Measurements from ENCODE around the gene SYT9.
A peak's percentile ranks its signal among the peaks of the same experiment; 100 is the strongest.

The SYT9 gene

GRCh38 chr11:7437696-7438095, 186.0 kb downstream of the SYT9 start:
- no peak for TF ChIP-seq ZFP3 (CRISPR knock-in tag; IDR thresholded peaks at IDR 0.05)
- no peak for TF ChIP-seq ARNTL (CRISPR knock-in tag; IDR thresholded peaks at IDR 0.05; ENCODE audit: borderline replicate concordance, low read depth)
- TF ChIP-seq CSRNP3 (CRISPR knock-in tag; IDR thresholded peaks at IDR 0.05) = no peak
- TF ChIP-seq ESRRG (CRISPR knock-in tag; IDR thresholded peaks at IDR 0.05) = no peak
- no peak for TF ChIP-seq POU6F1 (CRISPR knock-in tag; IDR thresholded peaks at IDR 0.05; ENCODE audit: borderline replicate concordance, low read depth)
- TF ChIP-seq TCF4 (CRISPR knock-in tag; IDR thresholded peaks at IDR 0.05; ENCODE audit: borderline replicate concordance) = no peak
- no peak for TF ChIP-seq ZNF70 (CRISPR knock-in tag; IDR thresholded peaks at IDR 0.05)
- no peak for TF ChIP-seq ISL1 (CRISPR knock-in tag; IDR thresholded peaks at IDR 0.05)
- TF ChIP-seq TOX (CRISPR knock-in tag; IDR thresholded peaks at IDR 0.05; ENCODE audit: borderline replicate concordance) = no peak
- no peak for TF ChIP-seq ZNF8 (CRISPR knock-in tag; IDR thresholded peaks at IDR 0.05)
- TF ChIP-seq RARB (CRISPR knock-in tag; IDR thresholded peaks at IDR 0.05) = no peak
- no peak for TF ChIP-seq ZFP30 (CRISPR knock-in tag; IDR thresholded peaks at IDR 0.05)
- TF ChIP-seq CREB5 (CRISPR knock-in tag; IDR thresholded peaks at IDR 0.05; ENCODE audit: low read depth) = no peak
- no peak for TF ChIP-seq GLIS3 (CRISPR knock-in tag; IDR thresholded peaks at IDR 0.05)
- TF ChIP-seq PATZ1 (CRISPR knock-in tag; IDR thresholded peaks at IDR 0.05; ENCODE audit: borderline replicate concordance) = no peak
- no peak for TF ChIP-seq TSHZ2 (CRISPR knock-in tag; IDR thresholded peaks at IDR 0.05)

GRCh38 chr11:7439746-7440320, 188.1 kb downstream of the SYT9 start:
- TF ChIP-seq ESRRG (CRISPR knock-in tag; IDR thresholded peaks at IDR 0.05) (no peak), ZC3H10 (CRISPR knock-in tag; IDR thresholded peaks at IDR 0.05) (no peak), TOX (CRISPR knock-in tag; IDR thresholded peaks at IDR 0.05; ENCODE audit: borderline replicate concordance) (no peak), ARNTL (CRISPR knock-in tag; IDR thresholded peaks at IDR 0.05; ENCODE audit: borderline replicate concordance, low read depth) (no peak), TCF4 (CRISPR knock-in tag; IDR thresholded peaks at IDR 0.05; ENCODE audit: borderline replicate concordance) (no peak)

More at GRCh38 chr11:7437696-7438095, 186.0 kb downstream of the SYT9 start:
- ATAC-seq = no peak

GRCh38 chr11:7442588-7443215, 191.0 kb downstream of the SYT9 start:
- ATAC-seq = peak; percentile 97
- TF ChIP-seq PATZ1 (CRISPR knock-in tag; IDR thresholded peaks at IDR 0.05; ENCODE audit: borderline replicate concordance) = no peak
- TF ChIP-seq ESRRG (CRISPR knock-in tag; IDR thresholded peaks at IDR 0.05) = no peak
- no peak for TF ChIP-seq CSRNP3 (CRISPR knock-in tag; IDR thresholded peaks at IDR 0.05)
- no peak for TF ChIP-seq ZC3H10 (CRISPR knock-in tag; IDR thresholded peaks at IDR 0.05)
- no peak for TF ChIP-seq TOX (CRISPR knock-in tag; IDR thresholded peaks at IDR 0.05; ENCODE audit: borderline replicate concordance)
- TF ChIP-seq POU6F1 (CRISPR knock-in tag; IDR thresholded peaks at IDR 0.05; ENCODE audit: borderline replicate concordance, low read depth) = no peak
- TF ChIP-seq BACH2 (CRISPR knock-in tag; IDR thresholded peaks at IDR 0.05; ENCODE audit: borderline replicate concordance) = no peak
- TF ChIP-seq TCF4 (CRISPR knock-in tag; IDR thresholded peaks at IDR 0.05; ENCODE audit: borderline replicate concordance) = no peak
- no peak for TF ChIP-seq RARB (CRISPR knock-in tag; IDR thresholded peaks at IDR 0.05)
- no peak for TF ChIP-seq ARNTL (CRISPR knock-in tag; IDR thresholded peaks at IDR 0.05; ENCODE audit: borderline replicate concordance, low read depth)
- TF ChIP-seq CSDC2 (CRISPR knock-in tag; IDR thresholded peaks at IDR 0.05) = no peak
- no peak for TF ChIP-seq ZNF565 (CRISPR knock-in tag; conservative IDR thresholded peaks at IDR 0.05; ENCODE audit: low read depth)
- TF ChIP-seq ZFP3 (CRISPR knock-in tag; IDR thresholded peaks at IDR 0.05) = no peak
- TF ChIP-seq ISL1 (CRISPR knock-in tag; IDR thresholded peaks at IDR 0.05) = no peak

More at GRCh38 chr11:7439746-7440320, 188.1 kb downstream of the SYT9 start:
- no peak for ATAC-seq
